Stimulated activated CD8-positive, alpha-beta memory T cell treated with anti-CD3 and anti-CD28 coated beads, Interleukin-12 subunit alpha, Interleukin-12 subunit beta, amount 100 ng/mL, for 1 hour (primary cell): ENCODE results near the gene DEFB113.

Source experiments
- DNase-seq: peaks from one replicate; pipeline ENCODE4 v3.0.0-alpha.2; 2020; ENCODE audit warnings: low read depth

DEFB113 gene

GRCh38 chr6:49935387-49935786, 34.0 kb downstream of the DEFB113 start:
- no peak for DNase-seq

GRCh38 chr6:49934770-49935169, 34.7 kb downstream of the DEFB113 start:
- DNase-seq, result no peak

DNA sequence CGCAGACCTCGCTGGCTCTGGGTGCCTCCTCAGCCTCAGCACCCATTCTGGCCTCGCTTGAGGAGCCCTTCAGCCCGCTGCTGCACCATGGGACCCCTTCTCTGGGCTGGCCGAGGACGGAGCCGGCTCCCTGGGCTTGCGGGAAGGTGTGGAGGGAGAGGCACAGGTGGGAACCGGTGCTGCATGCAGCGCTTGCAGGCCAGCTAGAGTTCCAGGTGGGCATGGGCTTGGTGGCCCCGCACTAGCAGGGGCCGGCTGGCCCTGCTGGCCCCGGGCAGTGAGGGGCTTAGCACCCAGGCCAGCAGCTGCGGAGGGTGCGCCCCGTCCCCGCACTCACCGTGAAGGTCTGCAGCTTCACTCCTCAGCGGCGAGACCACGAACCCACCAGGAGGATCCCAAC, 35.9 kb downstream of the DEFB113 start:
- no peak for DNase-seq

DNA sequence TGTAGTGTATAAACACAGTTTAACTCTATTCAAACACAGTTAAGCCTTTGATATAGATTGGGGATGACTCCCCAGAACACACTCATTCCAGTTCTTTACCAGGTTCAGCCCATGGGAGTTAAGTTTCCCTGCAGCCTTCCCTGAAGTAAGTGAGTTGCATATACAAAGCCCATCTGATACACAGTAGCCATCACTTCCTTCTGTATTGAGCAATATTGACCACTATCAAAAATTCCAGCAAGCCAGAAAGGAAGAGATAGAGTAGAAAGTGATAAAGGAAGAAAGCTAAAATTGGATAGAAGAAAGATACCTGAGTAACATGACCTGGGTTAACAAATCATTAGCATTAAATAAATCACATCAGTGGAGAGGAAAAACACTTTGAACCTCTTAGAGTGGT, 40.1 kb downstream of the DEFB113 start:
- no peak for DNase-seq

GRCh38 chr6:49923826-49924225, 45.6 kb downstream of the DEFB113 start:
- no peak for DNase-seq

- DNase-seq, result no peak
Observed at GRCh38 chr6:49919935-49920644, 49.3 kb downstream of the DEFB113 start.

- no peak for DNase-seq
Observed at GRCh38 chr6:49919261-49919660, 50.2 kb downstream of the DEFB113 start.

DNA sequence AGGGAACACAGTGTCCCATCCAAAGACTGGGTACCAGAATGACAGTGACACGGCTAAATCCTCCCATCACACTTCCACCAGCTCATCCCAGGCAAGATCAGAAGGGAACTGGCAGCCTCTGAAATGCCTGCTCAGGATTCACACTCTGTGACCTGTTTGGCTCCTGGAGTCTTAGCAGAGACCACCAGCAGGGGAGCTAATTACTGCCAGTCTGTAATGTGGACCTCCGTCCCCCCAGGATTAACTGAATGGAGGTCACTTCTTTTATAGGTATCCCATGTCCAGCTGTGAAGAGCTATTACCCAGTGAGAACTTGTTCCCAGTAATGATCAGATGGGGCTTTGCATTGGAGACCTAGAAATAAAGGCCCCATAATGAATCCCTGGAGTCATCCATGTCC, 50.6 kb downstream of the DEFB113 start:
- no peak for DNase-seq
